ENCODE data around the gene DCAF4. TPM values are rescaled to one million over a fixed set of nuclear protein-coding genes. Genes with fewer than 3 reads are reported as not detected.
A peak's percentile ranks its signal among the peaks of the same experiment; 100 is the strongest.
"Not testable (repeated sequence)": the region's sequence is repeated elsewhere in the genome, so short reads cannot be mapped to it uniquely, and the experiment has no call there.

The DCAF4 gene
- total and polyA plus RNA-seq, 3 experiments from 2014 or later, result 7.3 to 26.8 (median 22.5) TPM

- Histone ChIP-seq H3K4me3 (ENCODE audit: low read length) (no peak overlapping the region), H3K4me1 (ENCODE audit: insufficient read depth, low read length) (no peaks in the 10 kb centered on the region), H3K27me3 (ENCODE audit: insufficient read depth, low read length, poor library complexity, severe bottlenecking) (no peaks in the 10 kb centered on the region), H3K36me3 (ENCODE audit: insufficient read depth, low read length) (peaks cover 6% of the 10 kb centered on the region), H3K9me3 (ENCODE audit: low read length) (no peaks in the 10 kb centered on the region), H3K27ac (ENCODE audit: low read depth, low read length) (no peak overlapping the region)
- Mint-ChIP-seq H3K36me3 (peaks cover 4 to 72% (median 9%) of the 10 kb centered on the region in 3 donors), H3K4me3 (no peak overlapping the region), H3K9me3 (no peaks in the 10 kb centered on the region), H3K27me3 (no peaks in the 10 kb centered on the region), H3K4me1 (peaks cover 0 to 11% (median 2%) of the 10 kb centered on the region in 3 donors), H3K27ac (no peak overlapping the region)
- no peak for DNase-seq
- POLR2A ChIA-PET, result no interaction called here
- CTCF ChIA-PET, result no interaction called here
Observed at GRCh38 chr14:72952171-72952570, 25.9 kb downstream of the DCAF4 start.

- peaks cover 0 to 83% (median 24%) of the 10 kb centered on the region in 3 donors for H3K36me3 Mint-ChIP-seq
Observed at GRCh38 chr14:72956741-72957140, 30.5 kb downstream of the DCAF4 start.

GRCh38 chr14:72957213-72957612, 30.9 kb downstream of the DCAF4 start:
- ChIA-PET POLR2A (no interaction called here), CTCF (no interaction called here)
- Histone ChIP-seq H3K9me3 (ENCODE audit: low read length) (no peaks in the 10 kb centered on the region), H3K4me1 (ENCODE audit: insufficient read depth, low read length) (no peaks in the 10 kb centered on the region), H3K27me3 (ENCODE audit: insufficient read depth, low read length, poor library complexity, severe bottlenecking) (no peaks in the 10 kb centered on the region), H3K36me3 (ENCODE audit: insufficient read depth, low read length) (peaks cover 12% of the 10 kb centered on the region), H3K27ac (ENCODE audit: low read depth, low read length) (no peak overlapping the region), H3K4me3 (ENCODE audit: low read length) (no peak overlapping the region)
- Mint-ChIP-seq H3K27me3 (no peaks in the 10 kb centered on the region), H3K4me3 (no peak overlapping the region), H3K36me3 (peaks cover 0 to 83% (median 24%) of the 10 kb centered on the region in 3 donors), H3K9me3 (no peaks in the 10 kb centered on the region), H3K27ac (no peak overlapping the region), H3K4me1 (no peaks in the 10 kb centered on the region)
- DNase-seq, result no peak

More at GRCh38 chr14:72956741-72957140, 30.5 kb downstream of the DCAF4 start:
- H3K4me1 ChIP-seq (ENCODE audit: insufficient read depth, low read length); H3K9me3 ChIP-seq (ENCODE audit: low read length); H3K4me1 Mint-ChIP-seq; H3K4me3 ChIP-seq (ENCODE audit: low read length); H3K4me3 Mint-ChIP-seq; H3K27me3 Mint-ChIP-seq; POLR2A ChIA-PET; H3K27ac ChIP-seq (ENCODE audit: low read depth, low read length); CTCF ChIA-PET; DNase-seq; H3K27ac Mint-ChIP-seq; H3K27me3 ChIP-seq (ENCODE audit: insufficient read depth, low read length, poor library complexity, severe bottlenecking); H3K9me3 Mint-ChIP-seq: not testable (repeated sequence)
- H3K36me3 ChIP-seq (ENCODE audit: insufficient read depth, low read length), result peaks cover 12% of the 10 kb centered on the region

GRCh38 chr14:72958548-72958947, 32.3 kb downstream of the DCAF4 start:
- Histone ChIP-seq H3K36me3 (ENCODE audit: insufficient read depth, low read length) (peaks cover 12% of the 10 kb centered on the region), H3K4me1 (ENCODE audit: insufficient read depth, low read length) (no peaks in the 10 kb centered on the region), H3K9me3 (ENCODE audit: low read length) (no peaks in the 10 kb centered on the region), H3K27me3 (ENCODE audit: insufficient read depth, low read length, poor library complexity, severe bottlenecking) (no peaks in the 10 kb centered on the region), H3K27ac (ENCODE audit: low read depth, low read length) (no peak overlapping the region), H3K4me3 (ENCODE audit: low read length) (no peak overlapping the region)
- no peaks in the 10 kb centered on the region for H3K27me3 Mint-ChIP-seq
- peaks cover 0 to 84% (median 24%) of the 10 kb centered on the region in 3 donors for H3K36me3 Mint-ChIP-seq
- DNase-seq, result no peak
- H3K4me3 Mint-ChIP-seq, result no peak overlapping the region
- H3K9me3 Mint-ChIP-seq, result no peaks in the 10 kb centered on the region
- no peak overlapping the region for H3K27ac Mint-ChIP-seq
- ChIA-PET CTCF (no interaction called here), POLR2A (no interaction called here)
- H3K4me1 Mint-ChIP-seq, result peaks cover 0 to 7% (median 0%) of the 10 kb centered on the region in 3 donors

GRCh38 chr14:72961016-72961415, 34.8 kb downstream of the DCAF4 start:
- H3K4me3 Mint-ChIP-seq; DNase-seq; H3K9me3 ChIP-seq (ENCODE audit: low read length); H3K36me3 ChIP-seq (ENCODE audit: insufficient read depth, low read length); CTCF ChIA-PET; H3K9me3 Mint-ChIP-seq; H3K27me3 Mint-ChIP-seq; POLR2A ChIA-PET; H3K27ac ChIP-seq (ENCODE audit: low read depth, low read length); H3K4me3 ChIP-seq (ENCODE audit: low read length); H3K4me1 ChIP-seq (ENCODE audit: insufficient read depth, low read length); H3K27me3 ChIP-seq (ENCODE audit: insufficient read depth, low read length, poor library complexity, severe bottlenecking): not testable (repeated sequence)
- H3K27ac Mint-ChIP-seq, result peak overlapping the region in 1 of 8 donors; percentile 54
- peaks cover 0 to 24% (median 2%) of the 10 kb centered on the region in 3 donors for H3K4me1 Mint-ChIP-seq
- H3K36me3 Mint-ChIP-seq, result peaks cover 0 to 66% (median 24%) of the 10 kb centered on the region in 3 donors

- Histone ChIP-seq H3K9me3 (ENCODE audit: low read length) (no peaks in the 10 kb centered on the region), H3K4me3 (ENCODE audit: low read length) (no peak overlapping the region), H3K36me3 (ENCODE audit: insufficient read depth, low read length) (peaks cover 7% of the 10 kb centered on the region), H3K4me1 (ENCODE audit: insufficient read depth, low read length) (no peaks in the 10 kb centered on the region), H3K27me3 (ENCODE audit: insufficient read depth, low read length, poor library complexity, severe bottlenecking) (no peaks in the 10 kb centered on the region), H3K27ac (ENCODE audit: low read depth, low read length) (no peak overlapping the region)
- Mint-ChIP-seq H3K4me3 (no peak overlapping the region), H3K36me3 (peaks cover 0 to 59% (median 18%) of the 10 kb centered on the region in 3 donors), H3K4me1 (peaks cover 0 to 24% (median 2%) of the 10 kb centered on the region in 3 donors), H3K9me3 (no peaks in the 10 kb centered on the region), H3K27me3 (no peaks in the 10 kb centered on the region), H3K27ac (peak overlapping the region in 2 of 8 donors; percentile 51 to 75)
- no peak for DNase-seq
- POLR2A ChIA-PET, result no interaction called here
- CTCF ChIA-PET, result interaction anchor here (0.7 kb wide), 1 partner anchor 13 kb away, joined by 4 read pairs; no protein-coding TSS in a partner anchor
Observed at GRCh38 chr14:72961579-72962335, 35.5 kb downstream of the DCAF4 start.

- H3K27ac ChIP-seq (ENCODE audit: low read depth, low read length); DNase-seq; H3K4me3 Mint-ChIP-seq; H3K4me1 ChIP-seq (ENCODE audit: insufficient read depth, low read length); POLR2A ChIA-PET; H3K27me3 ChIP-seq (ENCODE audit: insufficient read depth, low read length, poor library complexity, severe bottlenecking); H3K9me3 ChIP-seq (ENCODE audit: low read length); H3K36me3 ChIP-seq (ENCODE audit: insufficient read depth, low read length); H3K27ac Mint-ChIP-seq; H3K27me3 Mint-ChIP-seq; H3K9me3 Mint-ChIP-seq; H3K4me3 ChIP-seq (ENCODE audit: low read length): not testable (repeated sequence)
- CTCF ChIA-PET, result interaction anchor here (0.7 kb wide), 1 partner anchor 14 kb away, joined by 4 read pairs; no protein-coding TSS in a partner anchor
- Mint-ChIP-seq H3K4me1 (peaks cover 0 to 24% (median 2%) of the 10 kb centered on the region in 3 donors), H3K36me3 (peaks cover 0 to 56% (median 18%) of the 10 kb centered on the region in 3 donors)
Observed at GRCh38 chr14:72962336-72962754, 36.1 kb downstream of the DCAF4 start.

GRCh38 chr14:72962829-72963312, 36.6 kb downstream of the DCAF4 start:
- H3K27ac Mint-ChIP-seq, result no peak overlapping the region
- H3K4me1 Mint-ChIP-seq, result peaks cover 0 to 24% (median 2%) of the 10 kb centered on the region in 3 donors
- no peak for DNase-seq
- H3K36me3 ChIP-seq (ENCODE audit: insufficient read depth, low read length), result peaks cover 7% of the 10 kb centered on the region
- no peaks in the 10 kb centered on the region for H3K27me3 ChIP-seq (ENCODE audit: insufficient read depth, low read length, poor library complexity, severe bottlenecking)
- H3K9me3 Mint-ChIP-seq, result no peaks in the 10 kb centered on the region
- H3K27me3 Mint-ChIP-seq, result no peaks in the 10 kb centered on the region
- no peak overlapping the region for H3K4me3 ChIP-seq (ENCODE audit: low read length)
- no peaks in the 10 kb centered on the region for H3K4me1 ChIP-seq (ENCODE audit: insufficient read depth, low read length)
- no peak overlapping the region for H3K27ac ChIP-seq (ENCODE audit: low read depth, low read length)
- POLR2A ChIA-PET, result no interaction called here
- peaks cover 0 to 56% (median 16%) of the 10 kb centered on the region in 3 donors for H3K36me3 Mint-ChIP-seq
- CTCF ChIA-PET, result interaction anchor here (0.7 to 1.2 kb wide), 2 partner anchors 14 to 15 kb away, joined by 4 to 5 read pairs; no protein-coding TSS in a partner anchor
- H3K4me3 Mint-ChIP-seq, result no peak overlapping the region
- no peaks in the 10 kb centered on the region for H3K9me3 ChIP-seq (ENCODE audit: low read length)
